ENCODE measurements around the gene MALT1.

The MALT1 gene

DNA sequence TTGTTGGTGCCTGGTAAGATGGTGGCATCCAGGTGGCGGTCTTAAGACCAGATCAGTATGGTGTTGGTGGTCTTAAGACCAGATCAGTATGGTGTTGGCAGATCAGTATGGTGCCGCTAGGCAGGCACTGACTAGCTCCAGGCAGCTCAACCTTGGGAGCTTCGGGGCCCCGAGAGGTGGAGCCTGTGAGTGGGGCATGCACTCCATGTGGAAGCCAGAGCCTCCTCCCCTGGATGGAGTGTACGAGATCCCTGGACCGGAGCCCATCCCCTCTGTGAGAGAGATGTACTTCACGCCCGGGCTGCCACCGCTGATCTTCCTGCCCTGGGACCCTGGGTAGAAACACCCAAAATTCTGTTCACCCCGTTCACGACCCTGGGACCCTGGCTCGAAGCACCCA, 19.0 kb downstream of the MALT1 start:
- DNase-seq (ENCODE audit: low read depth, low spot score) = no peak

DNA sequence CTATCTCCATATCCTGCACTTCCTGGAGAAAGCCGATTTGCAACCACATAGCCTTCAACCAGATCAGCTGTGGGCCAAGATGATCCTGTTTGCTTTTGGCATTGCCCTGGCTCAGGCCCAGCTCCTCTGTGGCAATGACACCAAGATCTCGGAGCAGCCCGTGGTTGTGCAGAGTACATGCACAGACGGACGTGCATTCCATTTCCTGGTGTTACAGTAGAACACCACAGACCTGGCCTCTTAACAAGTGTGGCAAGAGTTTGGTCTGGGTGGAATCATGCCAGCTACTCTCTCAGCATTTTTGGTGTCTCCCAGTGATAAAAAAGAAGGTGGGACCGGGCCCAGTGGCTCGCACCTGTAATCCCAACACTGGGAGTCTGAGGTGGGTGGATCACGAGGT, 20.0 kb downstream of the MALT1 start:
- DNase-seq (ENCODE audit: low read depth, low spot score) = no peak

DNA sequence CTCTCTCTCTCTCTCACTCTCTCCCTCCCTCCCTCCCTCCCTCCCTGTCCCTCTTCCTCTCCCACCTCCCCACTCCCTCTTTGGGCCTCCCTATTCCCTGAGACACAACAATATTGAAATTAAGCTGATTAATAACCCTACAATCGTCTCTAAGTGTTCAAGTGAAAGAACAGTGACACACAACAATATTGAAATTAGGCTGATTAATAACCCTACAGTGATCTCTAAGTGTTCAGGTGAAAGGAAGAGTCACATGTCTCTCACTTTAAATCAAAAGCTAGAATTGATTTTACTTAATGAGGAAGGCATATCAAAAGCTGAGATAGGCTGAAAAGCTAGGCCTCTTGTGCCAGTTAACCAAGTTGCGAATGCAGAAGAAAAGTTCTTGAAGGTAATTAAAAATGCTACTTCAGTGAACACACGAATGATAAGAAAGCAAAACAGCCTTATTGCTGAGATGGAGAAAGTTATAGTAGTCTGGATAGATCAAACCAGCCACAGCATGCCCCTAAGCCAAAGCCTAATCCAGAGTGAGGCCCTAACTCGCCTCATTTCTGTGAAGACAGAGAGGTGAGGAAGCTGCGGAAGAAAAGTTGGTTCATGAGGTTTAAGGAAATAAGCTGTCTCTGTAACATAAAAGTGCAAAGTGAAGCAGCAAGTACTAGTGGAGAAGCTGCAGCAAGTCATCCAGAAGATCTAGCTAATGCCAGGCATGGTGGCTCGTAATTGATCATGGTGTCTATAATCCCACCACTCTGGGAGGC, 21.3 kb downstream of the MALT1 start:
- no peak for DNase-seq (ENCODE audit: low read depth, low spot score)

DNA sequence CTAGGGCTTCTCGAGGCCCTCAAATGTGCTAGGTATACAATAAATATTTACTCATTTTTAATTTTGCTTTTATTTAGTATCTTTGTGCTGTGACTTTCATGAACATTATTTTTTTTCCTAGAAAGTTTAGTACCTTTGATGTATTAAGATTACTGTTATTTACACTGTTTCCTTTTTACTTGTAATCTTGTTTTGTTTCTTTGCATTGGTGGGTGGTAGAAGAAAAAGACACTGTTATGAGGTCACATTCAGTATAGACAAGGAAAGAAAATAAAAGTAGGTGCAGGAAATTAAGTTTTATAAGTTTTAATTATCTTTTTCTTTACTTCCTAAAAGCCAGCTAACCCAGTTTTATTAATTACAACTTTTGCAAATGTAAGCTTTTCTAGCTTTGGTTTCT, 23.0 kb downstream of the MALT1 start:
- DNase-seq (ENCODE audit: low read depth, low spot score) = no peak

DNA sequence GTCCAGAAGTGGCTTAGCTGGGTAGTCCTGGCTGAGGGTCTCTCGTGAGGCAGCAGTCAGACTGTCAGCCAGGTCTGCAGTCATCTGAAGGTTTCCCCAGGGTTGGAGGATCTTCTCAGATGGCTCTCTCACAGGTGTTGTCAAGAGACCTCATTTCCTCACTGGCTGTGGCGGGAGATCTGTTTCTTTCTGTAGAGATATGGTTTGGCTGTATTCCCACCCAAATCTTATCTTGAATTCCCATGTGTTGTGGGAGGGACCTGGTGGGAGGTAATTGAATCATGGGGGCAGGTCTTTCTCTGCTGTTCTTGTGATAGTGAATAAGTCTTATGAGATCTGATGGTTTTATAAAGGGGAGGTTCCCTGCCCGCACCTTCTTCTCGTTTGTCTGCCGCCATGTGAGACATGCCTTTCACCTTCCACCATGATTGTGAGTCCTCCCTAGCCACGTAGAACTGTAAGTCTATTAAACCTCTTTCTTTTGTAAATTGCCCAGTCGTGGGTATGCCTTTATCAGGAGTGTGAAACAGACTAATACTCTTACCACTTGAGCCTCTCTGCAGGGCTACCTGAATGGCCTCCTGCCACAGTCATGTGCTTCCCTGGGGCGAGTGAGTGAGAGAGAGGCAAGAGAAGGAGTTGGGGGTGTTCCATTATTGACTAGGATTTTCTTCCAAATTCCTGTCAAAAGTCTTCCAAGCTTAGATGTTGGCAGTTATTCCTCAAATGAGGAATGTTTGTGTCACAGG, 23.6 kb downstream of the MALT1 start:
- no peak for DNase-seq (ENCODE audit: low read depth, low spot score)

DNA sequence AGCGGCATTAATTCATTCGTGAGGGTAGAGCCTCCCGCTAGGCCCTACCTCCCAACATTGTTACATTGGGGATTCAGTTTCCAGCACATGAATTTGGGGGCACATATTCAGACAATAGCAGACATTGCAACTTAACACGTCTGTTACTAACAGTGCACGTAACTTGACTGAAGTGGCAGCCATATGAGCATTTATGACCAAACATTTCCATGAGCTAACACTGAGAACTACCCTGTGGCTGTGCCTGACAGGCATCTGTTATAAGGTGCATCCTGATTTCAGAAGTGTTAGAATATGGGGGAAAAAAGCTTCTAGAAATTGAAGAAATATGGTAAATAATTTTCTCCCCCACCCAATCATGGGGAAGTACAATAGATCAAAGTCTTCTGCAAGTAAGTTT, 24.5 kb downstream of the MALT1 start:
- no peak for DNase-seq (ENCODE audit: low read depth, low spot score)

DNA sequence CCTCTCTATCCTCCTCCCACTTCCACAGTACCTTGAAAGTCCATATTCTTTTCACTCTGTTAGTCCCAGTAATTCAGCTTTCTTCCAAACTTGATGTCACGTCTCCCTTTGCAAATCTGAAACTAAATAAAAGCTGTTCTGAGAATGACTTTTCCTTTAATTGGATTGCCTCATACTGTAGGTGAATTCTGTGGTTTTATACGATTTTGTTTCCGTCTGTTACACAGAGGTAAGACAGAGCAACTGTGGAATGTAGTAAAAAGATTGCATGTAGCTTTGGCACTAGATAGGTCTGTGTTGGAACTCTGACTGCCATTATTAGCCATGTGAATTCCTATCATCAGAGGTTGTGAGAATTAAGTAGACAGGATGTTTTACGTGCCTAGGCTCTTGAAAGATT, 25.9 kb downstream of the MALT1 start:
- DNase-seq (ENCODE audit: low read depth, low spot score) = no peak

DNA sequence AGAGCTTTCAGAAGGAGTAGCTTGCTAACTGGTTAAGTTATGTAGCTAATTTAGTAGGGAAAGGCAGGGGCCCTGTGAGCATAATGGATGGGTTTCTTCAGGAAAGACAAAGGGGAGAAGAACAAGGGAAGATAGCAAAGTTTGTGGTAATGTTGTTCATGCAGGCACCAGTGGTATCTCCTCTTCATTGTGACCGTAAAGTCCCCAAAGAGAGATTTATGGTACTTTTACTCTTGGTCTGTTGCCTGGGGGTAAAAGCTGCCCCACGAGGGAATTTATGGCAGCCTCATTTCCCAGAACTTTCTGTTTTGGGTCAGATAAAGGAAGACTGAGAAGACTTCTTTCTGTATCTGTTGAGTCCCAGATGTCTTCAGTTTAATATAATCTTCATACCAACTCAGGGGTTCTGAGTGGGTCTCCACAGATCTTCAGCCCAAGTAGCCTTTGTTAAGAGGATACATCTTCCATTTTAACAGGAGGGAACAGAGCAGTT, 27.5 kb downstream of the MALT1 start:
- DNase-seq (ENCODE audit: low read depth, low spot score) = peak; percentile 26

DNA sequence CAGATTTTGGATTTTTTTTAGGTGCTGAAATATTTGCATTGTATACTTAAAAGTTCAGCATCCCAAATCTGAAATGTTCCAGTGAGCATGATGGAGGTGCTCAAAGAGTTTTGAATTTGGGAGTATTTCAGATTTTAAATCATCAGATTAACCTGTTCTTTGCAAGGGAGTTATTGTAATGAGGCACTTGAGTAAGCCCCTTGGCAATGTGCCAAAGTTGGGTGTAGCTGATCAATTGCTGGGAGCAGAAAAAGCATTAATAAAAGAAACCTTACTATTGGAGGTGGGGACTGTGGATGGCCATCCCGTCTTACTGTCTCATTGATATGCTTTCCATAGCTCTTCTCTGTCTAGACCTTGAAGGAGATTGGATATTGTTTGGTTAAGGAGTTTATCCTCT, 28.3 kb downstream of the MALT1 start:
- no peak for DNase-seq (ENCODE audit: low read depth, low spot score)

DNA sequence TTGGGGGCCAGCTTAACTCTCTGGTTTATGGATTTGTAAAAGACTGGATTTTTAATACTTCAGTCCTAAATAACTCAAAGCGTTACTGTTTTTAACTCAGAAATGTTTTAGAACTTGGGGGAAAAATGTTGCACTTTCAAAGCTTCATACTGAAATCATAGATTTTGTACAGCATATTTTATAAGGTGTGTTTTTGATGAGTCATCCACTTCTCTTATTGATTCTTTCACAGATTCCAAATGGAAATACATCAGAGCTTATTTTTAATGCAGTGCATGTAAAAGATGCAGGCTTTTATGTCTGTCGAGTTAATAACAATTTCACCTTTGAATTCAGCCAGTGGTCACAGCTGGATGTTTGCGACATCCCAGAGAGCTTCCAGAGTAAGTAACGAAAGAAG, 28.9 kb downstream of the MALT1 start:
- DNase-seq (ENCODE audit: low read depth, low spot score) = no peak

DNA sequence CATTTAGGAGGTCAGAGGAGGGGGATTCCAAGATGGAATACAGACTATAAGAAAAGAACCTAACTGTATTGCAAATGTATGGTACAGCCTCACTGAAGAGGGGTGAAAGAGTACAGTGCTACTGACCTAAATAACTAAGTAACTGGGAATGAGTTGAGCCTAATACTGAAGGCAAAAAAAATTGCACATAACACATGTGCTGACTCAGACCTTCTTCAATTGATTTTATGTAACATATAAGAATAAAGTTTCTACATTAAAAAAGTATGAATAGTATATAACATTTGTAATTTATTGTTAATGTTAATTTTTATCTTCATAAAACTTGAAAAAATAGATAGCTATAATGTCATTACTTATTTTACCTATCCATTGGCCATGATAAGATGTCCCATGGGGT, 41.7 kb downstream of the MALT1 start:
- DNase-seq (ENCODE audit: low read depth, low spot score) = no peak

DNA sequence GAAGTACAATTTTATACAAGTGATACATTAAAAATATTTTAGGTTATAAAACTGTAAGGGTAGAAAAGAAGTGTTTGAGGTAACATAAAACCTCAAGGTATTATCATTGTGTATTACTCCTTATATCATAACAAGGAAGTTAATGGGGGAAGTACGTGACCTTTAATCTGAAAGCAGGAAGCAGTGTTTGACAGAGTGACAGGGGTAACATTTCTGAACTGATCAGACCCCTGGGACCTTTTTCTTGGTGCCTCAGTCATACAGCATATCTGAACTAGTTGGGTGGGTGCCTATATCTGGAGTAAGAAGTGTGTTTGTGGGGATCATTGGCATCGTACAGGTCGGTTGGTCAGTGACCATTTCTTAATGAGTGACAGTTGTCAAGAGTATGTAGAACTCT, 43.0 kb downstream of the MALT1 start:
- DNase-seq (ENCODE audit: low read depth, low spot score) = no peak

DNA sequence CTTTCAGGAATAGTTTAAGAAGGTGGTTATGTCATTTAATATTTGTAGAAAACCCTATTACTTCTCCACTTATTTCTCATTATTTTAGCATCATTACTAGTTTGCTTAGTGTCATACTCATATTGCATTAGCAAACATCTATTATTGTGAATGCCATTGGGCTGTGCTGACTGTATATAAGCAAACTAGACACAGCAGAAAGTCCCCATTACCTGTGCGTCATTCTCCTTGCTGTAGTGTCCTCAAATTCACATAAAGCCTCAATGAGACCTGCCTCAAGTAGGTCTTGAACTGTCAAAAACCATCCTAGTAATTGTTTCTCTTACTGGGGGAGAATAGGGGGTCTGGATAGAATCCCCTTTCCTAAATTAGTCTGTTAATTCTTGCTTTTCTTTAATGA, 43.6 kb downstream of the MALT1 start:
- no peak for DNase-seq (ENCODE audit: low read depth, low spot score)

DNA sequence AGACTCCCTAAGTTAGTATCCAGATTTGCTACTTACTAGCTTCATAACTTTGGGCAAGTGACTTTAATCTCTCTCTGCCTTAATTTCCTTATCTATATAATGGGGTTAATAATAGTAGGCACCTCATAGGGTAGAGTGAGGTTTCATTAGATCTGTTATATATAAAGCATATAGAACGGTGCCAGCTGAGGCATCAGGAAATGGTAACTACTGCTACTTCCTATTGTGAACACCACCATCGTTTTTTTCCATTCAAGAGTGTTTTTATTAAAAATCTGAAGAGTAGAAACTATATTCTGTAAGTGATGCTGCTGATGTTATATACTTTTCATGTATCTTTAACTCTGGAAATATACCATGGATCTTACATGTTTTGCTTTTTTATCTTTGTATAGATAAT, 44.3 kb downstream of the MALT1 start:
- DNase-seq (ENCODE audit: low read depth, low spot score) = no peak

DNA sequence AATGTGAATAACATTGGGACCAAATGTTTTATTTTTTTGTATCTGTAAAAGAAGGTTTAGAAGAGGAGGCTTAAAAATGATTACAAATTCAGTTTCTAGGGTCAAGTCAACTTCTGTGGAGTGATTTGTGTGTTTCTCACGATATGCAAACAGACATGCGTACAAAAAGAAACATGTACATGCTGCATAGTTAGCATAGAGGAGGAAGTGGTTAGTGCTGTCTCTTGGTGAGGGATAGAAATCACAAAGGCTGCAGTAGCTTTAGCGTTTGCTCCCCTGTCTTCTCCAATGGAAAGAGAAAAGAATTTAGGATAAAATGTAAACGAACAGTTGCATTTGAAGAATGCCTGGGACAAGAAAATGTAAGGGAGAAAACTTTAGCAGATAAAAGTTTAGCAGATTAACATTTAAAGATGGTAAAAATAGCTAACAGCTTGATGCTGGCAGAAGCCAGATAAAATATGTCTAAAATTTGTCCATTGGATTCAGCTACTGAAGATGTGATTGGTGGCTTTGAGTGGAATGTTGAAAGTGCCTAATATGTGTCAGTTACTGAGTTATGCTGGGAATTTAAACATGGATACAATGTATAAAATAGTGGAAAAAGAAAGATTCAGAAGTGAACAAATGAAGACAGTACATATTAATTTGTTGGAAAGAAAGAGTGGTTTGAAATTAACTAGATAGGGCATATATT, 44.9 kb downstream of the MALT1 start:
- no peak for DNase-seq (ENCODE audit: low read depth, low spot score)

DNA sequence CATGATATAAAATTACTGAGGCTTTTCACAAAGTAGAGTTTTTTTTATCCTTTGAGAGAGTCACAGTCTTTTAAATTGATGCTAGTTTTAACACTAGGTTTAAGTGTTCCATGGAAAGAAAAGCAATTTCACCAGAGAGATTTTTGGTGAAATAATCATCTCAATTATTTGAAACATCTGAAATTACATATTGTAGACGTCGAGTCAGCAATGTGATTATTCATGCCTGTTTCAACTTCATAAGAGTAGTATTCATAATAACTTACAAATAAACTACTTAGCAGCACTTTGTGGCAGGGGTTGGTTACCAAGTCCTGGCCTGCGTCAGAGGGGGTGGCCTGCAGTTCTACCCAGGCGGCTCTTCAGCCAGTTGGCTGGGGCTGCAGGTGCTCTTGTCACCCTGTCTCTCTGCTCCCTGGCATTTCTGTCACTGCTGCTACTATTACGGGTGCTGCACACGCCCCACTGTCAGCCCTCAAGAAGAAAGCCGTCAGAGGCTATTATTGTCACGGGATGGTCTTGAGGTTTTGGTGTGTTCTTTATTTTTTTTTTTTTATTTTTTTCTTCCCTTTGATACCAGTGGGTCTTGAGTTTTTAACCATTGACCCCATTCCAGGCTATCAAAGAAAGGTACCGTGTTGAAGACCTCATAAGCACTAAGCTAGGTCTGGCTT, 50.4 kb downstream of the MALT1 start:
- DNase-seq (ENCODE audit: low read depth, low spot score) = no peak

DNA sequence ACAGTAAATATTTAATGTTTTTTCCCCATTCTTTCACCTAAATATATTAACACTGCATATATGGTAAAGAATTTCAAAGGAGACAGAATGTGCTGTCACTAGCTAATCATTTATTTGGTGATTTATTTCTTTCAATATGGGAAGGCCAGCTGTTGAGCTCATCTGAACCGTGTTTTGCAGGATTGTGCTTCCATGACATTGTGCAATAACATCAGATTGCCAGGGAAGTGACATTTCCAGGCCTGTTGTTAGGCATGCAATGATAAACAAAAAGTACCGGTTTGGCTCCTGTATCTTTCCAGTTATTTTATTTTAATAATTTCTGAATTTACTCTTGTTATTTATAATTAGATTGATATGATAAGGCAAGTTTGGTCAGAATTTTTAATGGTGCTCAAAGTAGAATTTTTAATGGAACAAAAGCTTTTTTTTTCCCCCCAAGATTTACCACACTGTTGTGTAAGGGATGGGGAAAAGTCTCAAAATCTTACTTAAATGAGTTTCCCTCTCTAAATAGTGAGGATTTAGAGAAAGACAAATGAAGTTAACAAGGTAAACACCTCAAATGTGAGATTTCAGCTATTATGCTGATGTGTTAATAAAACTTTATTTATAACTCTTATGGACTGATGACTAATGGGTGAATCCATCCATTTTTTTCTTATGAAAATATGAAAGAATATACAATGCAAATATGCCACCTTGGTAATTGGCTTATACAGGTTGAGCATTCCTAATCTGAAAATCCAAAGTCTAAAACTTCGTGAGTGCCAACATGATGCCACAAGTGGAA, 52.7 kb downstream of the MALT1 start:
- DNase-seq (ENCODE audit: low read depth, low spot score) = no peak

DNA sequence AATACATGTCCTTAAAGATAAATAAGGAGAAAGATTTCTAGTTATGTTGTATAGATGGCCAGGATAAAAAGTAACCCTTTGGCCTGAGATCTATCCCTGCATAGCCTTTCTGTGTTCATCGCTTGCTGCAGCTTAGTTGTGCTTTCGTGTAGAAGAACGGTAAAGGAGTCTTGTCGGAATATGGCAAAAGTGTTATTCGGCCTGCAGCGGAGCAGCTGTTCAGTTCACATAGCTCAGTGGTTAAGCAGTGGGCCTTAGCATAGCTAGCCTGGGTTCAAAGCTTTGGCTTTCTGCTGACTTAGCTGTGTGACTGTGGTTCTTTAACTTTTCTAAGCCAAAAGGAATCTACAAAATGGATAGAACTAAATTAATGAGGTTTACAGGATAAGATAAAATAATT, 55.4 kb downstream of the MALT1 start:
- no peak for DNase-seq (ENCODE audit: low read depth, low spot score)

DNA sequence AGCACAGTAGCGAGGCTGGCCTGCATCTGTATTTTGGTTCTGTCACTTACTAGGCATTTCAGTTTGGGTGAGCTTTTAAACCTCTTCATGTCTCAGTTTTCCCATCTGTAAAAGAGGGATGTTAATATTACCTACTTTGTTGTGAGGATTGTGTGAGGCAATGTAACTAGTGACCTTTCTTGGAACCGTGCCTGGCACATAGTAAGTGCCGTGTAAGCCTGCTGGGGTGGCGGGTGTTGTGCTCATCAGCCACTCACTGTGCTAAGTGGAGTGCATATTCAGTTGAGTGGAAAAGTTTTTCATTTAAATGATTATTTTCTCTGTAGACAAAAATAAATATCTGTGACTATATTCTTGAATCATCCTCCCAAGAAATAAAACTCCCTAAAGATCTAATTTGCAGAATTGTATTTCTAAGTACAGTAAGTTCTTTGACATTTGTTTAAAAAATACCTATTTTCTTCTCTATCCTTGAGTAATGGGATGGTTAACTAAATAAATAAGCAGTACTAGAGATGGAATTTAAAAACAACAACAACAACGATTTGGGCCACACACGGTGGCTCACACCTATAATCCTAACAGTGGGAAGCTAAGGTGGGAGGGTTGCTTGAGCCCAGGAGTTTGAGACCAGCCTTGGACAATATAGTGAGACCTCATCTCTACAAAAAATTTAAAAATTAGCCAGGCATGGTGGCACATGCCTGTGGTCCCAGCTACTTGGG, 56.7 kb downstream of the MALT1 start:
- no peak for DNase-seq (ENCODE audit: low read depth, low spot score)

DNA sequence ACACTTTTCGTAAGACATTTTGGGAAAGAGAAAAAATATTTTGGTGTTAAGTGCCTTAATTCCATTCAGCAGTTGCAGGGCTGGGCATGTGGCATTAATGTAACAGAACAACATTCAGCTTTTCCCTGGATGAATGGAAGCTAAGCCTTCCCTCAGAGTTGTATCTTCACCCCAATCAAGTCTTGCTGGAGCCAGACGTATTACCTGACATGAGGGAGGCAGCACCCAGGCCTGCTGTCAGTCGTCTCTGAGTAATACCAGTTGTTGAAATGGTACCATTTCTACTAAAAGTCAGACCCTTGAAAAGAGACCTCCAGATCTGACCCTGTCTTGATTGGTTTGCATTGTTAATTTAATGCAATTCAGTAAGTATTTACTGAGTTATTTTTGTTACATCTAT, 57.5 kb downstream of the MALT1 start:
- DNase-seq (ENCODE audit: low read depth, low spot score) = no peak

DNA sequence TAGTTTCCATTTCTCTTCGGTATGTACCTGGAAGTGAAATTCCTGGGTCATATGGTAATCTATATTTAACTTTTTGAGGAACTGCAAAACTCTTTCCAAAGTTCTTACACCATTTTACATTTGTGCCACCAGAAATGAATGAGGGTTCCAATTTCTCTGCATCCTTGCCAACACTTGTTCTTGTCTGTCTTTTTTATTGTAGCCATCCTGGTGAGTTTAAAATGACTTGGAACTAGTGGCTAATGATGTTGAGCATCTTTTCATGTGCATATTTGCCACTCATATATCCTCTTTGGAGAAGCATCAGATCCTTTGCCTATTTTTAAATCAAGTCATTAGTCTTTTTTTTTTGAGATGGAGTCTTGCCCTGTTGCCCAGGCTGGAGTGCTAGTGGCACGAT, 59.4 kb downstream of the MALT1 start:
- no peak for DNase-seq (ENCODE audit: low read depth, low spot score)
